Colonic mucosa (tissue), 4 donors: Measurements from ENCODE around the gene JAM3. TPM values are rescaled to one million over a fixed set of nuclear protein-coding genes. Genes with fewer than 3 reads are reported as not detected.

Experiments used
- DNase-seq: peaks from one replicate; pipeline ENCODE4 v3.0.0-alpha.2; 2020
- H3K27ac ChIP-seq: fragments of 200-600 bp; one replicate; pipeline ENCODE4 v1.8.0; 2021
- H3K27me3 ChIP-seq: fragments of 200-600 bp; one replicate; pipeline ENCODE4 v1.8.0; 2021
- H3K36me3 ChIP-seq: fragments of 200-600 bp; one replicate; pipeline ENCODE4 v1.8.0; 2021
- H3K4me1 ChIP-seq: fragments of 200-600 bp; one replicate; pipeline ENCODE4 v1.8.0; 2021; ENCODE audit warnings: mild to moderate bottlenecking
- H3K4me3 ChIP-seq: fragments of 200-600 bp; one replicate; pipeline ENCODE4 v1.8.0; 2021
- H3K9ac ChIP-seq, 2 donors: one replicate each; pipeline ENCODE4 v1.7.0; 2013; ENCODE audit warnings: control low read depth in 2 of 2, low read depth in 2 of 2, low read length in 2 of 2
- H3K9me3 ChIP-seq: fragments of 200-600 bp; one replicate; pipeline ENCODE4 v1.8.0; 2021
- intact Hi-C: fragments of 100-400 bp; cut with DNase I; formaldehyde crosslinking; loops from one replicate; pipeline ENCODE4 v1.14.1; 2022
- total RNA-seq, 2 donors: library from RNA; stranded (reverse); fragmentation: NEBNext Ultra II Directional in 1 of 2; extraction: Animal tissue kit (Norgen Biotek cat#: 25700) in 1 of 2; gene quantifications; one replicate each; pipeline ENCODE4 v1.2.1, GENCODE V29; 2021
- TF ChIP-seq, protein P1 (sequence below): fragments of 200-600 bp; IDR thresholded peaks from one replicate; pipeline ENCODE4 v1.8.0; 2022; ENCODE audit warnings: antibody characterized with exemption, mild to moderate bottlenecking
- donor health status: healthy.
- donor health status: DM: no; HTN: no; CAD: no.
- donor health status: DM: no; HTN: no; CAD: no.

JAM3 gene
- total RNA-seq, 2 donors from 2014 or later: 3.5 to 14.5 TPM

DNA sequence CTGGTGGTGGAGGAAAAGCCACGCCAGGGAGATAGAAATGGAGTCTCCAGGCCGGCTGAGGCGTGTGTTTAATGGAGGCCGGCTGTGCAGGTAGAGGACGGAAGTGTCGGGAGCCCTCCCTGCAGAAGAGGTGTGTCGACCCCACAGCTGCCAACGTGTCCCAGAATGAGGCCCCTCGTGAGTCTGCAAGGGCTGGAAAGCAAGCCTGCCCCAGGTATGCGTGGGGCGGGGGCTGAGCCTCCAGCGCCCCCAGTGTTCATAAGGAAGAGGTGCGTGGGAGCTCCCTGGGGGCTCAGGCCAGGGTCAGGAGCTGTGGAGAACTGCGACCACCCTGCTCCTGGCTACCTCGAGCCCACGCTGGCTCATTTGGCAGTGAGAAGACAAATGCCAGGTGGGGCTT lies 38.0 kb upstream of the JAM3 start:
- H3K27ac ChIP-seq: no peak overlapping the region
- intact Hi-C loops: loop anchor here (10.0 kb wide), 1 partner anchor 76 kb away; the partner anchor contains the start of gene IGSF9B
- TF ChIP-seq, protein P1, sequence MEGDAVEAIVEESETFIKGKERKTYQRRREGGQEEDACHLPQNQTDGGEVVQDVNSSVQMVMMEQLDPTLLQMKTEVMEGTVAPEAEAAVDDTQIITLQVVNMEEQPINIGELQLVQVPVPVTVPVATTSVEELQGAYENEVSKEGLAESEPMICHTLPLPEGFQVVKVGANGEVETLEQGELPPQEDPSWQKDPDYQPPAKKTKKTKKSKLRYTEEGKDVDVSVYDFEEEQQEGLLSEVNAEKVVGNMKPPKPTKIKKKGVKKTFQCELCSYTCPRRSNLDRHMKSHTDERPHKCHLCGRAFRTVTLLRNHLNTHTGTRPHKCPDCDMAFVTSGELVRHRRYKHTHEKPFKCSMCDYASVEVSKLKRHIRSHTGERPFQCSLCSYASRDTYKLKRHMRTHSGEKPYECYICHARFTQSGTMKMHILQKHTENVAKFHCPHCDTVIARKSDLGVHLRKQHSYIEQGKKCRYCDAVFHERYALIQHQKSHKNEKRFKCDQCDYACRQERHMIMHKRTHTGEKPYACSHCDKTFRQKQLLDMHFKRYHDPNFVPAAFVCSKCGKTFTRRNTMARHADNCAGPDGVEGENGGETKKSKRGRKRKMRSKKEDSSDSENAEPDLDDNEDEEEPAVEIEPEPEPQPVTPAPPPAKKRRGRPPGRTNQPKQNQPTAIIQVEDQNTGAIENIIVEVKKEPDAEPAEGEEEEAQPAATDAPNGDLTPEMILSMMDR: no peak
- H3K27me3 ChIP-seq: no peaks in the 10 kb centered on the region
- no peak overlapping the region for H3K9ac ChIP-seq
- peaks cover 3% of the 10 kb centered on the region for H3K4me1 ChIP-seq
- no peaks in the 10 kb centered on the region for H3K36me3 ChIP-seq
- no peaks in the 10 kb centered on the region for H3K9me3 ChIP-seq
- no peak for DNase-seq
- H3K4me3 ChIP-seq: no peak overlapping the region

DNA sequence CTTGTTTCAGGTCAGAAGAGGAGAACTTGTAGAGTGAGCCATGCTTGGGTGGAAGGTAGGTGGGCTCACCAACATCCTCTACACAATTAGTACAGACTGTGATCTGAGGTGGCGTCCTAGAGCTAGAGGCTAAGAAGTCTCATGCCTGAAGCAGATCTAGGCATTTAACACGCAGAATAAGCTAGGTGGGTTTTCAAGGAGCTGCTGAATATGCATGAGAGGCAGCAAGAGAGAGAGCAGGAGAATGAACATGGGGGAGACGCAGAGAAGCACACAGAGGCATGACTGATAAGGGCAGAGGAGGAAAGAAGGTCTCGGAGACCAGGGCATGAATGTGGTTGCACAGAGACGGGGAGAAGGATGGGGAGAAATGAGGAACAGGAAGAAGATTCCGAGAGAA lies 36.8 kb upstream of the JAM3 start:
- TF ChIP-seq, protein P1: no peak
- H3K4me1 ChIP-seq: peaks cover 3% of the 10 kb centered on the region
- no peak for DNase-seq
- intact Hi-C loops: loop anchor here (10.0 kb wide), 1 partner anchor 77 kb away; the partner anchor contains the start of gene IGSF9B
- H3K9me3 ChIP-seq: no peaks in the 10 kb centered on the region
- no peak overlapping the region for H3K27ac ChIP-seq
- H3K27me3 ChIP-seq: no peaks in the 10 kb centered on the region
- no peak overlapping the region for H3K4me3 ChIP-seq
- H3K9ac ChIP-seq: no peak overlapping the region
- no peaks in the 10 kb centered on the region for H3K36me3 ChIP-seq

DNA sequence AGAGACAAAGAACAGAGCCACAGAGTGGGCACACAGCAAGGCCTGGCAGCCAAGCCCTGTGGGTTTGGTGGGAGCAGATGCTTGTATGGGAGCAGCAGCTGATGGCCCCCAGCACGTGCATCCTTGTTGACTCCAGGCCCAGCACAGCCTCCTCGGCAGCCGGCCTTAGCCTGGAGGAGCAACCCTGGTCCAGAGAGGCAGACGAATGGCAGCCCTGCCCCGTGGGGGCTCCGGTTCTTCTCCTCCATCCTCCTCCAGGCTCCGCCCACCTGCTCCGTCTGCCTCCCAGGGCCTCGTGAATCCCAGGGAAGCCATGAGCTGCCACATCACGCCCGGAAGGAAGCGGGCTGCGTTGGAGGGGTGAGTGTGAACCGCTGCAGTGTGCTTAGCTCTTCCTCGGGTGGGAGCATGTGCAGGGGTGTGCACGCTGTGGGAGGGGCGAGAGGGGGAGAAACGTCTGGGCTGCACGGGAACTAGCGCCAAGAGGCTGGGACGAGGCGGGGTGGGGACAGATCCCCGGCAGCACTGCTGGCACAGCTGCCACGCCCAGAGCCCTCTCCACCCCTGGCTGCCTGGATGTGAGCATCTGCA lies 36.3 kb upstream of the JAM3 start:
- intact Hi-C loops: loop anchor here (10.0 kb wide), 1 partner anchor 78 kb away; the partner anchor contains the start of gene IGSF9B
- Histone ChIP-seq H3K9ac (no peak overlapping the region), H3K27me3 (no peaks in the 10 kb centered on the region), H3K27ac (no peak overlapping the region), H3K9me3 (no peaks in the 10 kb centered on the region), H3K4me1 (peaks cover 3% of the 10 kb centered on the region), H3K4me3 (no peak overlapping the region), H3K36me3 (no peaks in the 10 kb centered on the region)
- TF ChIP-seq, protein P1: no peak
- peak; percentile 31 for DNase-seq

DNA sequence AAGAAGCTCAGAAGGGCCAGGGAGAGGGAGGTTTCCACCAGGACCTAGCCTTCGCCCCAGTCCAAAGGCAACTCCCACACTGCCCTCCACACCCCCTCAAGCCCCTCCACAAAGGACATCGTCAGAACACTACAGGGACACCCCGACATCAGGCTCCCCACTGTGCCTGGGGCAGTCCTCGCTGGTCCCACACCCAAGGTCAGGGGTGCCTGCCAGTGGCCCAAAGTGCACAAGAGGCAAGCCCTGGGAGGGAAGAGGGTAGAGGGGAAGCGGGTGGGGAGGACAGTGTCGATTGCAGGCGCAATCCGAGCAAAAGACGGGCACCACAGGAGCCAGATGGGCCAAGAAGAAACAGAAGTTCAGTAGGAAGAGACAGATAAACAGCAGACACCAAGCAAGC lies 35.6 kb upstream of the JAM3 start:
- DNase-seq: no peak
- Histone ChIP-seq H3K9ac (peak overlapping the region; percentile 38 to 50), H3K27ac (peak overlapping the region; percentile 39), H3K36me3 (no peaks in the 10 kb centered on the region), H3K27me3 (no peaks in the 10 kb centered on the region), H3K4me3 (no peak overlapping the region), H3K9me3 (no peaks in the 10 kb centered on the region), H3K4me1 (peaks cover 3% of the 10 kb centered on the region)
- intact Hi-C loops: loop anchor here (10.0 kb wide), 1 partner anchor 78 kb away; the partner anchor contains the start of gene IGSF9B
- TF ChIP-seq, protein P1: no peak

DNA sequence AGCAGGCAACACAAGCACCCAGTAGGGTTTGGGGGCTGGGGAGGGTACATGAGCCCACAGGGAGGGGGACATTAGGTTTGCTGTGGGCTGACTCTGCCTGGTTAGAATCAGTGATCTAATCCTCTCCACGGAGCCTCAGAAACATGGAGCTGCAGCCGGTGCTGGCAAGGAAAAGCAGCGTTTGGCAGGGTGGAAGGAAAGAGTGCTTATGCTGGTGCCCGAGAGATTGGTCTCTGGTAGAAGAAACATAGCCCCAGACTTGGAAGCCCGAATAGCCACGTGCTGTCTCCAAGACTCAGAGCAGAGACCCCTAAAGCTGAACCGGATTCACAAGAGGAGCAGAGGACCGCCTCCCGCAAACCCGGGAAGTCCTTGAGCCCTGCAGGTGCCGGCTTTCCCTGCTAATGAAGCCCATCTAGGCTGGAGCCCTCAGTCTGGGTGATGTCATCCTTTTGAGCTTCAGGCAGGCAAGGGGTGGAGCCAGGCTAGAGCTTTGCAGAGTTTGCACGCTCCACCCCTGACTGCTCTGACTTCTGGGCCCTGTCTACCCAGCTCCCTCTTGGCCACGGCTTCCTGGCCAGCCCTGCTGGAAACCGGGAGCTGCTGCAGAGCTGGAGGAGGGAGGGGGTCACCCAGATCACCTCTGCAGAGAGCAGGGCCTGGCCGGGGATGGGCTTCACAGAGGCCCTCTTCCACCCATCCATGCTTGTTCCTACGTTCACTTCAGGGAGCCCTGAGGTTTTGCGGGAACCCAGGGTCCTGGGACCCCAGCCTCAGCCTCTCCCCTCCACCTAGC lies 35.0 kb upstream of the JAM3 start:
- intact Hi-C loops: loop anchor here (10.0 kb wide), 1 partner anchor 79 kb away; the partner anchor contains the start of gene IGSF9B
- peaks cover 3% of the 10 kb centered on the region for H3K4me1 ChIP-seq
- TF ChIP-seq, protein P1: no peak
- H3K27me3 ChIP-seq: no peaks in the 10 kb centered on the region
- peak overlapping the region; percentile 2 for H3K4me3 ChIP-seq
- peak overlapping the region; percentile 43 to 51 for H3K9ac ChIP-seq
- H3K27ac ChIP-seq: peak overlapping the region; percentile 39
- H3K9me3 ChIP-seq: no peaks in the 10 kb centered on the region
- no peaks in the 10 kb centered on the region for H3K36me3 ChIP-seq
- DNase-seq: peak; percentile 78
